GM18519 (cell line): ENCODE results near the gene SPRYD3.
"Not testable (repeated sequence)": the region's sequence is repeated elsewhere in the genome, so short reads cannot be mapped to it uniquely, and the experiment has no call there.

Experiments
- ATAC-seq: cut with Tn5 transposase; IDR thresholded peaks from one replicate; pipeline ENCODE4 v1.9.1; 2021; ENCODE audit warnings: mild to moderate bottlenecking, moderate library complexity; ENCODE audit not compliant: unreplicated experiment, low FRiP score

The SPRYD3 gene

DNA sequence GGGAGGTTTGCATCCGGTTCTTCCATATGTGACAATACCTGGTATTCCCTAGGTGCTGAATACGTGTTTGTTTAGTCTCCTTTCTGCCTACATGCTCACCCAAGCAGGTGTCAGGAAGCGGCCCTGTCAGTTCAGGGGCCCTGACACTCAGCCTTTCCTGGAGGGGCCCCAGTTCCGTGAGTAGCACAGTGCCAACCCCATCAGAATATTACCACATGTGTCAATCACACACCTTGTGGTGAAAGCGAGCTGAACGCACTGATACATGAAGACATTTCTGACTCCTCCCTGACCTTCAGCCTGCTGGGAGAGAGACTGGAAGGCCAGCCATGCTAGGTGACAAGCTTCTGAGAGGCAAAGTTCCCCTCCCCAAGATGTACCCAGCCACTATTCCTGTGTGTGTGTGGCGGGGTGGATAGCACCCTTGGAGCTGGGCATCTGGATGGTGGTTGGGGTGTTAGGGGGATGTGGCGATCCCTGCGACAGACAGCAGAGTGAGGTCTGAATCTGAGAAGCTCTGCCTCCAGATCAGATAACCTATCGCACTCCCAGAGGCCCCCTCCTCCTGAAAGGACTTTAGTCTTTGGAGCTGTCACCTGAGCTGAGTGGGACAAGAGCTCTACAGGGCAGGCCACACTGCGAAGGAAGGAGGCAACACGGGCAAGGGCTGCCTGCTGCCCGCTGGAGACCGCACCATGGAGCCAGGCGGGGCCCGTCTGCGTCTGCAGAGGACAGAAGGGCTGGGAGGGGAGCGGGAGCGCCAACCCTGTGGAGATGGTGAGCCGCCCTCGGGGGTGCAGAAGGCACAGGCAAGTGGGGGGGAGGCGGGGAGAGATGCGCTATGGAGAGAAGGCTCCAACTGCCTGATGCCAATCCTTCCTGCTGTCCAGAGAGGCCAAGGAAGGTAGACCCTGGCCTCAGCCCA is 24.0 kb upstream of the SPRYD3 start, which contains the start of gene SOAT2:
TSS of gene SOAT2 (plus strand) at position 604 of the 925 bp plus-strand sequence. CDS start at position 696, 92 bp downstream.
- ATAC-seq: no peak

DNA sequence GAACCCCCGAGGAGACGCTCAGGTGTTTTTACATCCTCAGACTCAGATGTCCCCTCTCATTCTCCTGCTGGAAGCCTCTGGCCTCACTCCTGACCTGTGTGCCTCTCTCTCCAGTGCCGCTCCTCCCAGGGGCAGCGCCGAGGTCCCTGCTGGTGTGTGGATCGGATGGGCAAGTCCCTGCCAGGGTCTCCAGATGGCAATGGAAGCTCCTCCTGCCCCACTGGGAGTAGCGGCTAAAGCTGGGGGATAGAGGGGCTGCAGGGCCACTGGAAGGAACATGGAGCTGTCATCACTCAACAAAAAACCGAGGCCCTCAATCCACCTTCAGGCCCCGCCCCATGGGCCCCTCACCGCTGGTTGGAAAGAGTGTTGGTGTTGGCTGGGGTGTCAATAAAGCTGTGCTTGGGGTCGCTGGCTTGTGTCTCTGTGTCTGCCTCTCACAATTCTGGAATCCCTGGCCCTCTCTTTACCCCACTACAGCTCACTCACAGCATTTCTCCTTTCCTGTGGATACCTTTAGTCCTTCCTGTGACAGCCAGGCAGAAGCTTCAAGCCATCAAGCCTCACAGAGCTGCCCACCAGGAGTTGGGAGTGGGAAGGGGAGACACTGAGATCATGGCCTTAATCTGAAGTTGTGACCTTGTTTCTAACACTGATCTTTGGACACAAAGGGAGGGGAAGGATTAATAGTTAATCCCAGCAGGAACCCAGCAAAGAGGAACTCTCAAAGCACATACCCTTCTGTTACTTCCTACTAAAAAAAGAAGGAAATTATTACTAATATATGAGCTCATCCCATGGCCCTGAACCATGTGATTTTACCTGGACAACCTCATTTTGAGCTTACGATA is 23.0 kb upstream of the SPRYD3 start:
- ATAC-seq: no peak

DNA sequence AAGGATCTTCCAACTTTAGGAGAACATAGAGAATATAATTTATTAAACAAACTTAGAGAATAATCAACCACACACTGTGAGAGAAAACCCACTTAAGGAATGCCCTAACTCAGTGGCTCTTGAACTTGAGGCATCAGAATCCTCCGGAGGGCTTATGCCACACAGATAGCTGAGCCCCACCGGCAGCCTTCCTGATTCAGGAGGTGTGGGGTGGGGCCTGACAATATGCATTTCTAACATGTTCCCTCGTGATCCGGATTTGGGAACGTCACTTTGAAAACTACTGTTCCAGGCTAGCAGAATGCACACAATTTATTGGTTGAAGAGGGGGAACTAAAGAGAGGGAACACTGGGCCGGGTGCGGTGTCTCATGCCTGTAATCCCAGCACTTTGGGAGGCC is 22.1 kb upstream of the SPRYD3 start:
- no peak for ATAC-seq

DNA sequence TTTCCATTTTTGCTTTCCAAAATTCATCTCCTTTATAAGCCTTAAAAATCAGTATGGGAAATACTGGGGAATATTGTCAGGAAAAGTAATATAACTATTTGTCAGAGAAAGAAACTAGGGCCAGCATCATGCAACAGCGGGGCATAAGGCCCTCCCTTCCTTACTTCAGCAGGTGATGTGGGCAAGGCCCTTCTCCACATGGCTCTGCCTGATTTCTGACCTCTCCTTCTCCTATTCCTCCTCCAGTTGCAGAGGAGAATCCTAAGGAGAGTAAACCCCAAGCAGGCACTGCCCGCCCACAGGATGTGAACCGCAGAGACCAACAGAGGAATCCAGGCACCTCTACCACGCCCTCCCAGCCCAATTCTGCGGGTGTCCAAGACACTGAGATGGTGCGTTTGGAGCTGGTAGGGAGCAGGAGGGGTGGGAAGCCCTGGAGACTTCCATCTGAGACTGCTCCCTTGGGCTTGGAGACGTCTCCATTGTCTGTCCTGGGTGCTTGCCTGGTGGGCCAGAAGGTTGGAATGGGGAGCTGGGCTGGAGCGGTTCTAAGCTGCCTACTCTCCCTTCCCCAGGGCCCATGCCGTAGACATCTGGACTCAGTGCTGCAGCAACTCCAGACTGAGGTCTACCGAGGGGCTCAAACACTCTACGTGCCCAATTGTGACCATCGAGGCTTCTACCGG is 21.4 kb upstream of the SPRYD3 start:
- no peak for ATAC-seq

GRCh38 chr12:53099071-53099882 is 20.1 kb upstream of the SPRYD3 start:
- no peak for ATAC-seq

- ATAC-seq: no peak
Observed at GRCh38 chr12:53098354-53098981, 19.3 kb upstream of the SPRYD3 start.

- no peak for ATAC-seq
Observed at GRCh38 chr12:53097564-53098353, 18.6 kb upstream of the SPRYD3 start, which contains the start of gene IGFBP6. IGFBP6 (plus strand) TSS chr12:53097667; CDS start chr12:53097718, 51 bp downstream.

GRCh38 chr12:53097207-53097563 is 18.0 kb upstream of the SPRYD3 start:
- no peak for ATAC-seq

- no peak for ATAC-seq
Observed at GRCh38 chr12:53096759-53097158, 17.6 kb upstream of the SPRYD3 start.

DNA sequence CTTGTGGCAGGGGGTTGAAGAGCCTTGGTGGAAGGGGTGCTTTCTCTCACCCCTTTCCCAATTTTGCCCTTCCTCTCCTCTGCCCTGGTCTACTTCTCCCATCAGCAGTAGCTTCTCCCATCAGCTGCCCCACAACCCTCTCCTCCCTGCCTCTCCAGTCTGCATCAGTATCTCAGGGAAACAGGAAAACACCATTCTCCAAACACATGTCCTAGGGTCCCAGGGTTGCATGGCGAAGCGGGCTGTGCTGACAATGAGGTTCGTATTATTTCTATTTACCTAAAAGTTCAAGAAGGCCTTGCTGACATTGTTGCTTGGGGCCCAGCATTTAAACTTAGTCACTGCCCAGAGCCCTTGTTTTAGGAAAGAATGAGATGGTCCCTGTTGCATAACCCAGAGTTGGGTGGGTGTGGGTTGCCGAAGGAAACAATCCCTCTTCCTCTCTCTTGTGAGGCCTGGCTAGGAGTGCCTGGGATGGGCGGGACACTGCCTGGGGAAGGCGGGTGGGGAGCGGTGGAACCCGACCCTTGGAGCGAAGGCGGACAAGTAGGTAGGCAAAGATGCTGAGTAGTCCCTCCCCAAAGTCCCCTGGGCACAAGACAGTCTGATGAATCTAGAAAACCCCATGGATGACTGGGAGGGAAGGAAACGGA is 17.0 kb upstream of the SPRYD3 start:
- no peak for ATAC-seq

- ATAC-seq: not testable (repeated sequence)
Observed at GRCh38 chr12:53095596-53095895, 16.4 kb upstream of the SPRYD3 start.

- not testable (repeated sequence) for ATAC-seq
Observed at GRCh38 chr12:53094796-53095595, 15.8 kb upstream of the SPRYD3 start.

- ATAC-seq: no peak
Observed at GRCh38 chr12:53094394-53094787, 15.2 kb upstream of the SPRYD3 start.

DNA sequence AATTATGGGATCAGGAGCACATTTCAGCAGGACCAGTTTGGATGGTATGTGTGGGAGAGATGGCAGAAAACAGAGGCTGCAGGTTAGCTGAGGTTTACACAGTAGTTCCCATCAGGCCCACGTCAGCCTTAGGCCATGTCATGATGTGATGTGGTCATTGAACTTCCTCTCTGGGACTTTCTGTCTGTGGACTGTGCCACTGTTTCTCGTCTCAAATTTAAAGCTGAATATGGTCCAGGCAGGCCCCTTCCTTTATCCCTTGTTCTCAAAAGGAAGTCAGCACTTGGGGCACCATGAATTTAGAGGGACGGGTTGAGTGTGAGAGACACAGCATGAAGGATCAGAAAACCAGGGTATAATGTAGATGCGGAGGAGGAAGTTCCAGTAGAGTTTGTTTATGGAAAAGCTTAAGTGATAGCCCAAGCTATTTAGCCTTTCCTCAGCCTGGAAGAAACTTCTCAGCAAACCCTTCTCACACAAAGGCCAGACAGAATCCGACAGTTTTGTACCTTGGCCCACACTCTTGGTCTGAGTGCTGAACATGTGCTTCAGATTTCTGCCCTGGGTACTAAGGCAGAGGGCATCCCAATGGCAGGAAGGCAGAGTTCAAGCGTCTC is 14.7 kb upstream of the SPRYD3 start:
- no peak for ATAC-seq

DNA sequence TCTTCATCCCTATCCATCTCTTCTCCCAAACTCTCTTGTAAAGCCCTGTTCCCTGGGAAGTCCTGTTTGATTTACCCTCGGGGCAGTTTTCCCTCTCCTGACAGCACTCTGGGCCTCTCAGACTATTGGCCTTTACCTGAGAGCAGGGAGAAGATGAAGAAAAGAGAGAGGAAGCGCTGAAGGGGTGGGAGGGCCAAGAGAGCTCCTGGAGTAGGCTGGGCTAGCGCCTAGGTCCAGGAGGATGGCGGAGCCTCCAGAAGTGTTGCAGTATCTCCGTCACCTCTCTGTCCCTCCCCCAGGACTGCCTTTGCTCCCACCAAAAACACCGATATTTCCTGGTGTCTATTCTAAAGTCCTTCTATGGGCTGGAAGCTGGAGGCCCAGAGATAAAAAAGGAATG is 12.6 kb upstream of the SPRYD3 start:
- no peak for ATAC-seq

DNA sequence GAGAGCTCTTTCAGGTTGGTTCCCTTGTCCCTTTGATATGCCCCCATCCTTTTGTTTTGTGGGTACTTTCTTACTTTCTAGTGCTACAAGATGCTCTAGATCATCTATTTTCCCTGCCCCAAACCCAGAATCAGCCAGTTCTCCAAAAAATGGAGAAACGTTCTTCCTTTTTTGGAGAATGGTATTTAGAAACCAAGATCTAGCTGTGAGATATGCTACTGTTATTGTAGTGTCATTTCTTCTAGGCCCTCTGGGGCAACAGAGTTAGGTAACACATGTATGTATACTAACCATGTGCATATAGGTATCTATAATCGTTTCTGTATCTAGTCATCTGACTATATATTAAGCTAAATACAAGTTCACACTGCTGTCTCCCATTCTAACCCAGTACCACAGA is 11.4 kb upstream of the SPRYD3 start:
- no peak for ATAC-seq

DNA sequence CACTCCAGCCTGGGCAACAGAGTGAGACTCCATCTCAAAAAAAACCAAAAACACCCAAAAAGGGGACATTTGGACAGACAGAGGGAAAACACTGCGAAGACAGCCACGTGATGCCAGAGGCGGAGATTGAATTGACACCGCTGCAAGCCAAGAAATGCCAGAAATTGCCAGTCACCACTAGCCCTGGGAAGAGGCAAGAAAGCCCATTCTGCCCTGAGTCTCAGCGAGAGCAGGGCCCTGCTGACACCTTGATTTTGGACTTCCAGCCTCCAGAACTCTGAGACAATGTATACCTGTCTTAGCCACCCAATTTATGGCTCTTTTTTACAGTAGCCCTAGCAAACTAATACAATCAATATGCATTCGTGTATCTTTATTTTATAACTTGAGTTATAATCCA is 10.9 kb upstream of the SPRYD3 start:
- ATAC-seq: no peak
